Measurements from ENCODE around the gene TANC1.

DNA sequence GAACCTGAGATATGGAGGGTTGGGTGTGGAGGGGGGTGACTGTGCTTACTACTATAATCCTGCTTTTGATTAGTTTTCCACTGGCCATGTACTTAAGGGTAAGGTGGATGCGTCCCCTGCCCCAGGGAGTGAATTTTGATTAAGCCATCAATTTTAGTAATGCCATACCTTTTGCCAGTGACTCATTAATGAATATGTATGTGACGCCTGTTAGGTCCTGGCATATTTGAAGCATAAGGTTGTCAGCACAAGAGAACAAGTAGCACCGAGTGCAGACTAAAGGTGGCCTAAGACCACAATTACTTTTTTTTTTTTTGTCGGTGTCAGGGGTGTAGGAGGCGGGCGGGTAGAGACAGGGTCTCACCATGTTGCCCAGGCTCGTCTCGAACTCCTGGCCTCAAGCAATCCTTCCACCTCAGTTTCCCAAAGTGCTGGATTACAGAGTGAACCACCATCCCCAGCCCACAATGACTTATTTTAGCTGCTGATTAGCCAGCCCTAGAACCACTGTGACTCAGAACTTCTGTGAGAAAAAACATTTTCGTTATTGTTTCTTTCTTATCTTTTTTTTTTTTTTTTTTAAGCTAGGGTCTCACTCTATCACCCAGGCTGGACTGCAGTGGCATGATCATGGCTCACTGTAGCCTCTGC is 7.0 kb downstream of the TANC1 start:
- TF ChIP-seq, protein P1, sequence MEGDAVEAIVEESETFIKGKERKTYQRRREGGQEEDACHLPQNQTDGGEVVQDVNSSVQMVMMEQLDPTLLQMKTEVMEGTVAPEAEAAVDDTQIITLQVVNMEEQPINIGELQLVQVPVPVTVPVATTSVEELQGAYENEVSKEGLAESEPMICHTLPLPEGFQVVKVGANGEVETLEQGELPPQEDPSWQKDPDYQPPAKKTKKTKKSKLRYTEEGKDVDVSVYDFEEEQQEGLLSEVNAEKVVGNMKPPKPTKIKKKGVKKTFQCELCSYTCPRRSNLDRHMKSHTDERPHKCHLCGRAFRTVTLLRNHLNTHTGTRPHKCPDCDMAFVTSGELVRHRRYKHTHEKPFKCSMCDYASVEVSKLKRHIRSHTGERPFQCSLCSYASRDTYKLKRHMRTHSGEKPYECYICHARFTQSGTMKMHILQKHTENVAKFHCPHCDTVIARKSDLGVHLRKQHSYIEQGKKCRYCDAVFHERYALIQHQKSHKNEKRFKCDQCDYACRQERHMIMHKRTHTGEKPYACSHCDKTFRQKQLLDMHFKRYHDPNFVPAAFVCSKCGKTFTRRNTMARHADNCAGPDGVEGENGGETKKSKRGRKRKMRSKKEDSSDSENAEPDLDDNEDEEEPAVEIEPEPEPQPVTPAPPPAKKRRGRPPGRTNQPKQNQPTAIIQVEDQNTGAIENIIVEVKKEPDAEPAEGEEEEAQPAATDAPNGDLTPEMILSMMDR (optimal IDR thresholded peaks at IDR 0.05 in 1 of 3, IDR thresholded peaks at IDR 0.05 in 1 of 3, conservative IDR thresholded peaks at IDR 0.05 in 1 of 3; ENCODE audit: extremely low read depth in 1 of 3, insufficient read depth in 2 of 3, low read length in 3 of 3), result no peak
- no peak for TF ChIP-seq EZH2 (IDR thresholded peaks at IDR 0.05; ENCODE audit: low read length)
